Epithelial cell of esophagus (primary cell): ENCODE data around the gene OLFML3.

ENCODE experiments used
- DNase-seq: peaks from one replicate; pipeline ENCODE4 v3.0.0; 2010; ENCODE audit warnings: low read depth
- H3K4me3 ChIP-seq: 2 replicates; pipeline ENCODE4 v1.5.1; 2011; ENCODE audit warnings: mild to moderate bottlenecking, low read length, control low read depth
- CTCF ChIP-seq: IDR thresholded peaks from 2 replicates; pipeline ENCODE4 v1.5.1; 2011; ENCODE audit warnings: low read depth, mild to moderate bottlenecking, low read length, control low read depth, inconsistent platforms; ENCODE audit not compliant: insufficient read depth; ENCODE audit errors: missing control alignments

OLFML3 gene

GRCh38 chr1:113950908-113951307 is 28.4 kb upstream of the OLFML3 start:
- no peak overlapping the region for H3K4me3 ChIP-seq
- no peak for TF ChIP-seq CTCF
- DNase-seq: no peak

- TF ChIP-seq CTCF: no peak
- no peak for DNase-seq
- H3K4me3 ChIP-seq: no peak overlapping the region
These were observed 27.6 kb upstream of the OLFML3 start for GRCh38 chr1:113951719-113952118.

- H3K4me3 ChIP-seq: no peak overlapping the region
- peak; percentile 13 for TF ChIP-seq CTCF
- DNase-seq: no peak
These were observed 21.3 kb upstream of the OLFML3 start for GRCh38 chr1:113957984-113958383.

- DNase-seq: peak; percentile 66
These were observed 20.6 kb upstream of the OLFML3 start for GRCh38 chr1:113958691-113959090.

GRCh38 chr1:113963281-113963906 is 15.9 kb upstream of the OLFML3 start:
- TF ChIP-seq CTCF: no peak
- no peak for DNase-seq
- no peak overlapping the region for H3K4me3 ChIP-seq

More at GRCh38 chr1:113958691-113959090, 20.6 kb upstream of the OLFML3 start:
- no peak for TF ChIP-seq CTCF
- H3K4me3 ChIP-seq: no peak overlapping the region

- H3K4me3 ChIP-seq: no peak overlapping the region
- DNase-seq: no peak
- no peak for TF ChIP-seq CTCF
These were observed 13.4 kb upstream of the OLFML3 start for GRCh38 chr1:113965703-113966412.
